Stimulated activated CD8-positive, alpha-beta memory T cell treated with anti-CD3 and anti-CD28 coated beads, Interleukin-7, amount 100 ng/mL, for 1 hour (primary cell): ENCODE data around the gene TDRD10.
"Not testable (repeated sequence)": the region's sequence is repeated elsewhere in the genome, so short reads cannot be mapped to it uniquely, and the experiment has no call there.

ENCODE experiments used
- DNase-seq, 2 donors: peaks; one replicate each; pipeline ENCODE4 v3.0.0-alpha.2; 2020; ENCODE audit warnings: low read depth in 2 of 2

The TDRD10 gene

GRCh38 chr1:154514066-154514553, 12.1 kb downstream of the TDRD10 start:
- no peak for DNase-seq

- DNase-seq = no peak
Measured at GRCh38 chr1:154517661-154518060, 15.6 kb downstream of the TDRD10 start.

DNA sequence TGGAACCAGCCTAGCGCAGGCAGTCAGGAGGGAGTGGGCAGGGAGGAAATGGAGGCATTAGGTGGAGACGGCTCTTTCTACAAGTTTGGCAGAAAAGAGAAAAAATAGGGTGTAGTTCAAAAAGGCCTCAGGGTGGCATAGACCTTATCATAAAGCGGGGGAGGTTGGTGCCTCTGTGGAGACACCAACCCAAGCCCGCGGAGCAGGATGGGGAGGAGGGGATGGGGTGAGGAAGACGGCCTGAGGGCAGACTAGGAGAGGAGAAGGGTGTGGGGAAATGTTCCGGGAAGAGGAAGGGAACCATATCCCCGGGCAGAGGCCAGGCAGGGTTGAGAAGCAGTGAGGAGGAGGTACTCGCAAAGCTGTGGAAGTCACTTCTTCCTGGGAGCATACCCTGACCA, 17.6 kb downstream of the TDRD10 start:
- no peak for DNase-seq

- no peak for DNase-seq
Measured at GRCh38 chr1:154520333-154520732, 18.3 kb downstream of the TDRD10 start.

- no peak for DNase-seq
Measured at GRCh38 chr1:154521695-154522094, 19.7 kb downstream of the TDRD10 start.

DNA sequence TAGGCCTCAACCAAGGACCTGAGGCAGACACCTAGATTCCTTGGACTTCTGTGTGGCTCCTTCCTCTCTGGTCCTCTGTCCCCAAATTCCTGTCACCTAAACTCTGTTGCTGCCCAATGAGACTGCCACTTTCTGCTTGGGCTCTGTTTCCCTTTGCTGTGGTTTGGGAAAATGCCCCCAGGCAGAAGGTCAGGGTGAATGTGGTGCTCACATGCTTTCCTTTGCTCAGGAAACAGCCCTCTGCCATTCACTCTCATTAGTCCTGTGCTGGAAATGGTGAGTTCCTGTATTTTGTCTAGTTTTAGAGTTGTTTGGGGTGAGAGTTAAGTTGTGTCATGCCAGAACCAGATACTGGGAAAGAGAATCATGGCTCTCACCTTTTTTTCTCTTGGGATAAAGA, 22.9 kb downstream of the TDRD10 start:
- no peak for DNase-seq

DNA sequence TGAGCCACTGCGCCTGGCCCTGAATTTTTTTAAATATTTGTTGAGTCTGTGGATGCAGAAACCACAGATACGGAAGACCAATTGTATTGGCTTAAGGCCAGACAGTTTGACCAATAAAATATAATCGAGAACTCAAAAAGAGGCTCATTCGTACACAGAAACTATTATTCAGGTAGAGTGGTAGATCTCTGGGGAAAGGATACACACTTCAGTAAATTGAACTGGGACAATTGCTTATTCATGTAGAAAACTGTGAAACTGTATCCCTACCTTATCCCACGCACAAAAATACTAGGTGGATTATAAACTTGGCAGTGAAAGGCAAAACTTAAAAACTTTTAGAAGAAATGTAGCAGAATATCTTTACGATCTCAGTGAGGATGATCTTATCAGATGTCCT, 25.2 kb downstream of the TDRD10 start:
- no peak for DNase-seq

GRCh38 chr1:154529308-154529707, 27.3 kb downstream of the TDRD10 start:
- no peak for DNase-seq

GRCh38 chr1:154531950-154532349, 29.9 kb downstream of the TDRD10 start:
- not testable (repeated sequence) for DNase-seq

DNA sequence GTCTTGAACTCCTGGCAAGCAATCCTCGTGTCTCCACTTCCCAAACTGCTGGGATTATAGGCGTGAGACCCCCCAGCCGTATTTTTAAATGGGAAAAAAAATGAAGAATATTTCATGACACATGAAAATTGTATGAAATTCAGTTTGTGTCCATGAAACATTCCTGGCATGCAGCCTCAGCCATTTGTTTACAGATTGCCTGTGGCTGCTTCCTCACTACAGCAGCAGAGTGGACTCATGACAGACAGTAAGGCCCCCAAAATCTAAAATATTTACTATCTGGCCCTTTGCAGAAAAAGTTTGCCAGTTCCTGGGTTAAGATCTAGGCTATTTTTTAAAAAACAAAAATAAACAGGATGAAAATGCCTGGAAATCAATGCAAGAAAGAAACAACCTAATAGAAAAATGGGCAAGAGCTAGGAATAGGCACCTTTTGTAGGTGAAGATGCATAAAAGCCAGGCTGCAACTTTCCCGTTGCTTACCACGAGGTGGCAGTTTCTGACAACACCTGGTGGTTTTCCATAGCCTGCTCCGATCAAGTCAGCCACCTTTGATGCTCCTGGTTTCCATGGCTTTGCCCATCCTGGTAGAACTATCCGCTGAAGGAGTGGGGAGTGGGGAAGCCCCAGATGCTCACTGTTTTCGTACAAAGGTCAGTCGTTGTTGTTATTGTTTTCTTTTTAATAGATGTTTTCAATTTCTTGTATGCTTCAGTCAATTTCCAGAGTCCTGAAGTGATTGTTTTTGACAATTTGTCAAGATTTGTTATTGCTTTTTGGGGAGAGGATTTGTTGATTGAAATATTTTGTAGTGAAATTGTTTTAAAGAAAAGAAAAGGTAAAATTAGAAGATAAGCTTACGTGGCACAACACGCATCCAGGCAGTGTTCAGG, 32.2 kb downstream of the TDRD10 start:
- DNase-seq = no peak

GRCh38 chr1:154536570-154536969, 34.6 kb downstream of the TDRD10 start:
- no peak for DNase-seq

DNA sequence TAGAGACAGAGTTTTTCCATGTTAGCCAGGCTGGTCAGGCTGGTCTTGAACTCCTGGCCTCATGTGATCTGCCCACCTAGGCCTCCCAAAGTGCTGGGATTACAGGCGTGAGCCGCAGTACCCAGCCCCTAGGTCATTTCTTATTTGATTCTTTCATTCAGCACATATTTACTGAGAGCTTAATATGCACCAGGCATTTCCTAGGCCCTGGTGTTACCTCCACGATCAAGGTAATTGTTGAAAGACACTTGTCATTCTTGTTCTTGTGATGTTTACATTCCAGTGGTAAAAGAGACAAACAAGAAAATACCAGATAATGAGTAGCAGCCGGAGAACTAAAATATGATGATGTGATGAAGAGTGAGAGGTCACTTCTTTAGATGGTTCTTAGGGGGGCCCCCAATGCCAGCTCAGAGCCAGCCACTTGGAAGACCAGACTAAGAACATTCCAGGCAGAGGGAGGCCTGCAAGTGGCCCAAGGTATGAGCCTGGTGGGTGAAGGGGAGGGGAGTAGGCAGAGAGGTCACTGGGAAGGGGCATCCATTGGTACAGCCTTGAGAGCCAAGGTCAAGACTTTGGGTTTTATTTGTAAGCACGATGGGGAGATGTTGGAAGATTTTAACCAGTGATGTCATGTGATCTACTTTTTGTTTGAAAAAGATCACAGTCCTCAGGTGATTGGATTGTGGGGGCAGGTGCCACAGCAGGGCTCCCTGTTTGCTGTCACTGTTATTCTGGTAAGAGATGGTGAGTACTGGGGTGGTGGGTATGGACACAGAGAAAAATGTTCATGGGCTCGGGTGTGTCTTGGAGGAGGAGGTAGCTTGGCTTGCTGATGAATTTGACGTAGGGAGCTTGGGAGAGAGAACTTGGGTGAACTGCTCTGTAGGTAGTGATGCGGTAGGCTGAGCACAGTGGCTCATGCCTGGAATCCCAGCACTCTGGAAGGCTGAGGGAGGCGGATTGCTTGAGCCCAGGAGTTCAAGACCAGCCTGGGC, 37.8 kb downstream of the TDRD10 start:
- no peak for DNase-seq

GRCh38 chr1:154541231-154541630, 39.2 kb downstream of the TDRD10 start:
- no peak for DNase-seq

- peak in 1 of 2 donors; percentile 16 for DNase-seq
Measured at GRCh38 chr1:154546264-154547063, 44.4 kb downstream of the TDRD10 start.

GRCh38 chr1:154547105-154547732, 45.2 kb downstream of the TDRD10 start:
- no peak for DNase-seq

DNA sequence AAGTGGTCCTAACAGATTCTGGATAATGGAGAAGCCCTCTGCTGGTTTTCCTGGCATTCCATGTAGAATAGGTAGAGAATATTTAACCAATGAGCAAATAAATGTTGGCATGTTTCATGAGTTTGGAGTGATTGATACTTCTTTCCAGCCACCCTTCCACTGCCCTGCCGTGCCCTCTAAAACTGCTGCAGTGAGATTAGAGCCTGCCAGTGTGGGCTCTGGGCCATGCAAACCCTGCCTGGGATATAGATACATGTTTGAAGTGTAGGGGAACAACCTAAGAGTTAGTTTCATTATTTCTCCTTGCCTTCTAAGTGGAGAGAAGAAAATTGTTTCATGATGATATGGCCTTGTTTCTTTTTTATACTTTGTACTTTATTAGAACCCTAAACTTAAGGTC, 46.0 kb downstream of the TDRD10 start:
- DNase-seq = no peak

GRCh38 chr1:154549202-154549770, 47.3 kb downstream of the TDRD10 start:
- DNase-seq = no peak

GRCh38 chr1:154550070-154550469, 48.1 kb downstream of the TDRD10 start:
- DNase-seq = no peak

- DNase-seq = no peak
Measured at GRCh38 chr1:154550657-154551056, 48.6 kb downstream of the TDRD10 start.

- DNase-seq = no peak
Measured at GRCh38 chr1:154551474-154551873, 49.5 kb downstream of the TDRD10 start.

GRCh38 chr1:154552036-154552435, 50.0 kb downstream of the TDRD10 start:
- DNase-seq = no peak
